ENCODE results near the gene JMJD8.

DNA sequence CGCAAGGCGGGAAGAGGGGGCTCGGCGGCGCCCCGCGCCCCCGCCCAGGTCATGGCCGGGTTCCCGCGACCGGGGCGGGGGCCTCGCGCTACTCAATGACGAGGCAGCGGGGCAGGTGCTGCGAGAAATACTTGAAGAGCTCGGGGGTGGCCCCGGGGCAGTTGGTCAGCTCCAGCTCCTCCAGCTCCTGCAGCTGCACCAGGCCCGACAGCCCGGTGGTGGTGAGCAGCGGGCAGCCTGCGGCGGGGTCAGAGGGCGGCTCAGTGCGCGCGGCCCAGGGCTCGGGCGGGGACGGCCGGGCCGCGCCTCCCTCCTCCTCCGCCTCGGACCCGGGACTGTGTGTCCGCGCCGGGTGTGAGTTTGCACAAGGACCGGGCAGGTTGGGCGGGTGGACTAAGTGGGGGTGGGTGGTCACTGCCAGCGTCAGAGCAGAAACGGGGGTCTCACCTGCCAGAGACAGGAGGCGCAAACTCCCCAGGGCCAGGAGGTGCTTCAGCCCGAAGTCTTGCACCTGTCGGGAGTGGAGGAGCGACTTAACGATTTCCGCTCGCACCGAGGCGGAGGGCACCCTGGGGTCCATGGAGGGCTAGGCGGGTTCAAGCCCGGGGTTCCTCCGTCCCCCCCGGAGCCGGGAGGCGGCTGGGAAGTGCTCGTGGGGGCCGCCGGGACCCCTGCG lies 10.2 kb upstream of the JMJD8 start:
- TF ChIP-seq POLR2A (IDR thresholded peaks at IDR 0.05): no peak
- TF ChIP-seq, protein P1, sequence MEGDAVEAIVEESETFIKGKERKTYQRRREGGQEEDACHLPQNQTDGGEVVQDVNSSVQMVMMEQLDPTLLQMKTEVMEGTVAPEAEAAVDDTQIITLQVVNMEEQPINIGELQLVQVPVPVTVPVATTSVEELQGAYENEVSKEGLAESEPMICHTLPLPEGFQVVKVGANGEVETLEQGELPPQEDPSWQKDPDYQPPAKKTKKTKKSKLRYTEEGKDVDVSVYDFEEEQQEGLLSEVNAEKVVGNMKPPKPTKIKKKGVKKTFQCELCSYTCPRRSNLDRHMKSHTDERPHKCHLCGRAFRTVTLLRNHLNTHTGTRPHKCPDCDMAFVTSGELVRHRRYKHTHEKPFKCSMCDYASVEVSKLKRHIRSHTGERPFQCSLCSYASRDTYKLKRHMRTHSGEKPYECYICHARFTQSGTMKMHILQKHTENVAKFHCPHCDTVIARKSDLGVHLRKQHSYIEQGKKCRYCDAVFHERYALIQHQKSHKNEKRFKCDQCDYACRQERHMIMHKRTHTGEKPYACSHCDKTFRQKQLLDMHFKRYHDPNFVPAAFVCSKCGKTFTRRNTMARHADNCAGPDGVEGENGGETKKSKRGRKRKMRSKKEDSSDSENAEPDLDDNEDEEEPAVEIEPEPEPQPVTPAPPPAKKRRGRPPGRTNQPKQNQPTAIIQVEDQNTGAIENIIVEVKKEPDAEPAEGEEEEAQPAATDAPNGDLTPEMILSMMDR (IDR thresholded peaks at IDR 0.05): no peak

Measured in tibial nerve (tissue), 3 donors.